NCI-H146 treated with DMSO at 0.1 percent for 48 hours (cell line): Measurements from ENCODE around the gene NDUFB7.
"Not testable (repeated sequence)": the region's sequence is repeated elsewhere in the genome, so short reads cannot be mapped to it uniquely, and the experiment has no call there.

Experiments used
- DNase-seq: peaks from one replicate; lab custom pipeline; 2025; ENCODE audit not compliant: unreplicated experiment; lab: John Stamatoyannopoulos, UW

NDUFB7 gene

GRCh38 chr19:14554382-14554812, 17.5 kb downstream of the NDUFB7 start:
- DNase-seq = no peak

GRCh38 chr19:14553939-14554243, 18.0 kb downstream of the NDUFB7 start:
- DNase-seq = no peak

- no peak for DNase-seq
Measured at GRCh38 chr19:14553042-14553938, 18.6 kb downstream of the NDUFB7 start.

GRCh38 chr19:14552006-14552360, 19.9 kb downstream of the NDUFB7 start:
- not testable (repeated sequence) for DNase-seq

GRCh38 chr19:14551134-14552005, 20.5 kb downstream of the NDUFB7 start:
- not testable (repeated sequence) for DNase-seq

GRCh38 chr19:14550201-14550754, 21.6 kb downstream of the NDUFB7 start:
- no peak for DNase-seq

GRCh38 chr19:14545716-14546082, 26.2 kb downstream of the NDUFB7 start:
- no peak for DNase-seq

- no peak for DNase-seq
Measured at GRCh38 chr19:14544977-14545715, 26.7 kb downstream of the NDUFB7 start.

GRCh38 chr19:14544047-14544446, 27.8 kb downstream of the NDUFB7 start:
- DNase-seq = no peak

- no peak for DNase-seq
Measured at GRCh38 chr19:14542711-14543328, 29.0 kb downstream of the NDUFB7 start.

GRCh38 chr19:14541979-14542378, 29.9 kb downstream of the NDUFB7 start:
- DNase-seq = not testable (repeated sequence)

GRCh38 chr19:14540741-14541525, 30.9 kb downstream of the NDUFB7 start:
- DNase-seq = no peak

GRCh38 chr19:14536926-14537692, 34.8 kb downstream of the NDUFB7 start:
- DNase-seq = no peak

GRCh38 chr19:14533450-14533849, 38.4 kb downstream of the NDUFB7 start:
- DNase-seq = no peak

- DNase-seq = no peak
Measured at GRCh38 chr19:14530506-14530905, 41.4 kb downstream of the NDUFB7 start.

GRCh38 chr19:14530005-14530348, 41.9 kb downstream of the NDUFB7 start:
- no peak for DNase-seq

- DNase-seq = peak; percentile 99
Measured at GRCh38 chr19:14529254-14530004, 42.4 kb downstream of the NDUFB7 start, which contains the start of gene TECR. Gene TECR, plus strand, starts transcription at chr19:14529594. Its CDS starts 103 bp downstream, at chr19:14529697.
